CD14-positive monocyte (primary cell): Measurements from ENCODE around the gene PRKCA. TPM values are rescaled to one million over a fixed set of nuclear protein-coding genes. Genes with fewer than 3 reads are reported as not detected.

ENCODE experiments used
- DNase-seq, 3 donors: peaks; one replicate each; pipeline ENCODE4 v3.0.0-alpha.2; 2011 to 2022
- H2AFZ ChIP-seq: 2 replicates; pipeline ENCODE4 v1.6.0; 2012; ENCODE audit warnings: mild to moderate bottlenecking, low read depth, low read length, inconsistent platforms; ENCODE audit not compliant: insufficient read depth, poor library complexity, severe bottlenecking
- H3K27ac ChIP-seq, 2 donors: 1 replicate in 1 of 2; 2 replicates in 1 of 2; pipeline ENCODE4 v1.5.1; 2012 to 2013; ENCODE audit warnings: low read length in 2 of 2, control low read depth in 1 of 2, inconsistent platforms in 1 of 2, low read depth in 1 of 2, mild to moderate bottlenecking in 1 of 2
- H3K27me3 ChIP-seq, 2 donors: one replicate each; pipeline versions ENCODE4 v1.6.0 to v1.6.1; 2011 to 2013; ENCODE audit warnings: low read length in 2 of 2; ENCODE audit not compliant: control insufficient read depth in 2 of 2, insufficient read depth in 2 of 2
- H3K36me3 ChIP-seq, 2 donors: replicated peaks in 1 of 2; 1 replicate in 1 of 2; 2 replicates in 1 of 2; pipeline versions ENCODE4 v1.5.1 to v1.6.1; 2012 to 2013; ENCODE audit warnings: low read length in 2 of 2, control low read depth in 1 of 2, inconsistent platforms in 1 of 2, mild to moderate bottlenecking in 1 of 2; ENCODE audit not compliant: insufficient read depth in 2 of 2, control insufficient read depth in 1 of 2
- H3K4me1 ChIP-seq, 2 donors: 1 replicate in 1 of 2; 2 replicates in 1 of 2; pipeline versions ENCODE4 v1.5.1 to v1.6.1; 2012 to 2013; ENCODE audit warnings: low read length in 2 of 2, control low read depth in 1 of 2, inconsistent platforms in 1 of 2, mild to moderate bottlenecking in 1 of 2, moderate library complexity in 1 of 2; ENCODE audit not compliant: insufficient read depth in 2 of 2, control insufficient read depth in 1 of 2
- H3K4me2 ChIP-seq: replicated peaks from 2 replicates; pipeline ENCODE3; 2012; ENCODE audit warnings: low read length, moderate library complexity, mild to moderate bottlenecking; ENCODE audit not compliant: poor library complexity, severe bottlenecking; ENCODE audit errors: extremely low read depth
- H3K4me3 ChIP-seq, 3 experiments: fragments of 200-600 bp in 1 of 3; sonication (generic) in 1 of 3; replicated peaks in 1 of 3; 1 replicate in 2 of 3; 2 replicates in 1 of 3; pipeline ENCODE4 v1.5.1; 2011 to 2013; ENCODE audit warnings: low read length in 3 of 3, mild to moderate bottlenecking in 3 of 3, control low read depth in 2 of 3, low read depth in 2 of 3, inconsistent platforms in 1 of 3, moderate library complexity in 1 of 3
- H3K79me2 ChIP-seq: 2 replicates; pipeline ENCODE4 v1.6.0; 2012; ENCODE audit warnings: mild to moderate bottlenecking, control low read depth, inconsistent platforms, low read length, moderate library complexity; ENCODE audit not compliant: insufficient read depth
- H3K9ac ChIP-seq: 2 replicates; pipeline ENCODE4 v1.6.0; 2017; ENCODE audit warnings: low read length, mild to moderate bottlenecking; ENCODE audit not compliant: insufficient read depth, poor library complexity, severe bottlenecking
- H3K9me3 ChIP-seq, 2 donors: replicated peaks in 1 of 2; 1 replicate in 1 of 2; 2 replicates in 1 of 2; pipeline versions ENCODE4 v1.5.1 to v1.6.1; 2012 to 2013; ENCODE audit warnings: low read length in 2 of 2, control low read depth in 1 of 2; ENCODE audit not compliant: control insufficient read depth in 1 of 2, insufficient read depth in 1 of 2
- H4K20me1 ChIP-seq: 2 replicates; pipeline ENCODE4 v1.6.0; 2012; ENCODE audit warnings: mild to moderate bottlenecking, low read length, control low read depth, moderate library complexity; ENCODE audit not compliant: insufficient read depth
- H3K27ac Mint-ChIP-seq, 7 donors: one replicate each; pipeline ENCODE4 v1.8.0; 2020; ENCODE audit warnings: mild to moderate bottlenecking in 7 of 7, mixed read lengths in 7 of 7, moderate library complexity in 6 of 7, inconsistent platforms in 2 of 7
- H3K27me3 Mint-ChIP-seq, 3 donors: one replicate each; pipeline ENCODE4 v1.8.0; 2021 to 2022; ENCODE audit warnings: low read depth in 3 of 3, mild to moderate bottlenecking in 3 of 3, mixed read lengths in 3 of 3, moderate library complexity in 3 of 3, inconsistent platforms in 1 of 3
- H3K36me3 Mint-ChIP-seq, 2 donors: one replicate each; pipeline ENCODE4 v1.8.0; 2020; ENCODE audit warnings: mixed read lengths in 2 of 2, inconsistent platforms in 1 of 2, mild to moderate bottlenecking in 1 of 2
- H3K4me1 Mint-ChIP-seq: one replicate; pipeline ENCODE4 v1.8.0; 2020; ENCODE audit warnings: mild to moderate bottlenecking, mixed read lengths
- H3K4me3 Mint-ChIP-seq, 2 donors: one replicate each; pipeline ENCODE4 v1.8.0; 2020; ENCODE audit warnings: mild to moderate bottlenecking in 2 of 2, mixed read lengths in 2 of 2, moderate library complexity in 1 of 2
- H3K9me3 Mint-ChIP-seq, 7 donors: one replicate each; pipeline ENCODE4 v1.8.0; 2020 to 2022; ENCODE audit warnings: mixed read lengths in 7 of 7, mild to moderate bottlenecking in 6 of 7, moderate library complexity in 6 of 7, inconsistent platforms in 2 of 7
- CTCF ChIP-seq: fragments of 200-600 bp; IDR thresholded peaks from one replicate; pipeline ENCODE4 v1.8.0; 2022; ENCODE audit warnings: antibody characterized with exemption, mild to moderate bottlenecking
- WGBS: methylation state at CpG from one replicate; pipeline ENCODE4 v1.1.5; 2013; ENCODE audit warnings: missing lambda C conversion rate; ENCODE audit not compliant: insufficient coverage; 5-methylcytosine and 5-hydroxymethylcytosine counted together
- intact Hi-C, 2 donors: fragments of 100-400 bp; cut with micrococcal nuclease; formaldehyde crosslinking; loops; one replicate each; pipeline versions ENCODE4 v1.15.0 to v1.15.1; 2023
- polyA plus RNA-seq, 3 donors: library from polyadenylated mRNA; depleted of rRNA in 1 of 3; unstranded in 2 of 3; stranded (reverse) in 1 of 3; fragments of 300-500 nt in 2 of 3; fragments of >200 nt in 1 of 3; fragmentation: Illumina TruSeq in 2 of 3; gene quantifications; 1 replicate in 2 of 3; 2 replicates in 1 of 3; pipeline ENCODE4 v1.2.3, GENCODE V29; 2012 to 2021

Gene PRKCA
- polyA plus RNA-seq, 3 donors: 0.22 to 7.1 (median 0.30) TPM

- H3K4me3 ChIP-seq: no peak overlapping the region
- no peak overlapping the region for H3K9ac ChIP-seq
- H3K27ac ChIP-seq: no peak overlapping the region
- Mint-ChIP-seq H3K36me3 (peaks cover 22 to 29% of the 10 kb centered on the region in 2 donors), H3K9me3 (peaks cover 0 to 9% (median 3%) of the 10 kb centered on the region in 7 donors), H3K4me1 (peaks cover 17% of the 10 kb centered on the region), H3K27me3 (peaks cover 0 to 2% (median 2%) of the 10 kb centered on the region in 3 donors), H3K27ac (peak overlapping the region in 1 of 7 donors; percentile 1), H3K4me3 (no peak overlapping the region)
- WGBS: 94% methylated on average over 2 of the region's 3 CpGs
- H3K4me1 ChIP-seq: no peaks in the 10 kb centered on the region
- no peaks in the 10 kb centered on the region for H3K27me3 ChIP-seq
- intact Hi-C loops: no loop called here
- no peaks in the 10 kb centered on the region for H3K79me2 ChIP-seq
- peaks cover 0 to 8% of the 10 kb centered on the region in 2 donors for H3K36me3 ChIP-seq
- no peaks in the 10 kb centered on the region for H4K20me1 ChIP-seq
- H2AFZ ChIP-seq: no peak overlapping the region
- H3K4me2 ChIP-seq: no peak overlapping the region
- TF ChIP-seq CTCF: no peak
- no peak for DNase-seq
- peaks cover 0 to 4% of the 10 kb centered on the region in 2 donors for H3K9me3 ChIP-seq
These were observed 220.3 kb downstream of the PRKCA start for GRCh38 chr17:66522591-66523272.

- no peak for TF ChIP-seq CTCF
- H3K27ac Mint-ChIP-seq: no peak overlapping the region
- no peaks in the 10 kb centered on the region for H3K79me2 ChIP-seq
- H3K36me3 ChIP-seq: peaks cover 0 to 8% of the 10 kb centered on the region in 2 donors
- H3K4me2 ChIP-seq: no peak overlapping the region
- no peaks in the 10 kb centered on the region for H3K4me1 ChIP-seq
- H3K36me3 Mint-ChIP-seq: peaks cover 23 to 26% of the 10 kb centered on the region in 2 donors
- peaks cover 0 to 9% (median 3%) of the 10 kb centered on the region in 7 donors for H3K9me3 Mint-ChIP-seq
- no peaks in the 10 kb centered on the region for H3K27me3 ChIP-seq
- intact Hi-C loops: no loop called here
- DNase-seq: no peak
- peaks cover 0 to 4% of the 10 kb centered on the region in 2 donors for H3K9me3 ChIP-seq
- H3K9ac ChIP-seq: no peak overlapping the region
- no peak overlapping the region for H2AFZ ChIP-seq
- H3K27me3 Mint-ChIP-seq: peaks cover 0 to 2% (median 2%) of the 10 kb centered on the region in 3 donors
- H4K20me1 ChIP-seq: no peaks in the 10 kb centered on the region
- no peak overlapping the region for H3K4me3 ChIP-seq
- H3K4me3 Mint-ChIP-seq: no peak overlapping the region
- peaks cover 14% of the 10 kb centered on the region for H3K4me1 Mint-ChIP-seq
- WGBS: 100% methylated on average over 3 of the region's 6 CpGs
- no peak overlapping the region for H3K27ac ChIP-seq
These were observed 221.2 kb downstream of the PRKCA start for GRCh38 chr17:66523378-66524200.
